Right kidney (tissue), 1 donor: Measurements from ENCODE around the gene PIAS1.

Source experiments
- DNase-seq: peaks from one replicate; pipeline ENCODE4 v3.0.0-alpha.2; 2016

The PIAS1 gene

GRCh38 chr15:68062214-68062613 is 8.1 kb downstream of the PIAS1 start:
- DNase-seq = no peak

GRCh38 chr15:68062946-68063465 is 8.9 kb downstream of the PIAS1 start:
- no peak for DNase-seq

GRCh38 chr15:68063606-68064005 is 9.5 kb downstream of the PIAS1 start:
- DNase-seq = no peak

- no peak for DNase-seq
These were observed 19.6 kb downstream of the PIAS1 start for GRCh38 chr15:68073576-68074288.

GRCh38 chr15:68075764-68076385 is 21.8 kb downstream of the PIAS1 start:
- DNase-seq = no peak

- no peak for DNase-seq
These were observed 24.2 kb downstream of the PIAS1 start for GRCh38 chr15:68078365-68078764.

GRCh38 chr15:68080334-68080733 is 26.2 kb downstream of the PIAS1 start:
- no peak for DNase-seq

GRCh38 chr15:68080783-68081182 is 26.7 kb downstream of the PIAS1 start:
- DNase-seq = no peak

- DNase-seq = no peak
These were observed 27.9 kb downstream of the PIAS1 start for GRCh38 chr15:68081869-68082505.

GRCh38 chr15:68082735-68083134 is 28.6 kb downstream of the PIAS1 start:
- DNase-seq = no peak

- no peak for DNase-seq
These were observed 29.3 kb downstream of the PIAS1 start for GRCh38 chr15:68083463-68083862.

GRCh38 chr15:68085052-68085451 is 30.9 kb downstream of the PIAS1 start:
- no peak for DNase-seq

GRCh38 chr15:68091743-68092142 is 37.6 kb downstream of the PIAS1 start:
- DNase-seq = no peak

- DNase-seq = no peak
These were observed 42.0 kb downstream of the PIAS1 start for GRCh38 chr15:68096099-68096498.

- DNase-seq = no peak
These were observed 42.9 kb downstream of the PIAS1 start for GRCh38 chr15:68097029-68097428.

GRCh38 chr15:68098465-68098864 is 44.4 kb downstream of the PIAS1 start:
- DNase-seq = no peak

GRCh38 chr15:68100194-68100593 is 46.1 kb downstream of the PIAS1 start:
- DNase-seq = no peak

GRCh38 chr15:68103603-68104002 is 49.5 kb downstream of the PIAS1 start:
- DNase-seq = no peak

- DNase-seq = no peak
These were observed 52.5 kb downstream of the PIAS1 start for GRCh38 chr15:68106656-68107055.

GRCh38 chr15:68107142-68107541 is 53.0 kb downstream of the PIAS1 start:
- DNase-seq = no peak

GRCh38 chr15:68112706-68113105 is 58.6 kb downstream of the PIAS1 start:
- no peak for DNase-seq

GRCh38 chr15:68113273-68113672 is 59.2 kb downstream of the PIAS1 start:
- DNase-seq = no peak

- no peak for DNase-seq
These were observed 59.6 kb downstream of the PIAS1 start for GRCh38 chr15:68113751-68114150.

GRCh38 chr15:68114356-68114755 is 60.2 kb downstream of the PIAS1 start:
- DNase-seq = no peak
